ENCODE results near the gene MPO. TPM values are rescaled to one million over a fixed set of nuclear protein-coding genes. Genes with fewer than 3 reads are reported as not detected.

Gene MPO
- total and polyA plus RNA-seq, 2 of the 4 experiments (the other 2 are of a cell fraction): not detected

GRCh38 chr17:58264407-58265103 lies 16.2 kb downstream of the MPO start:
- TF ChIP-seq, protein P1, sequence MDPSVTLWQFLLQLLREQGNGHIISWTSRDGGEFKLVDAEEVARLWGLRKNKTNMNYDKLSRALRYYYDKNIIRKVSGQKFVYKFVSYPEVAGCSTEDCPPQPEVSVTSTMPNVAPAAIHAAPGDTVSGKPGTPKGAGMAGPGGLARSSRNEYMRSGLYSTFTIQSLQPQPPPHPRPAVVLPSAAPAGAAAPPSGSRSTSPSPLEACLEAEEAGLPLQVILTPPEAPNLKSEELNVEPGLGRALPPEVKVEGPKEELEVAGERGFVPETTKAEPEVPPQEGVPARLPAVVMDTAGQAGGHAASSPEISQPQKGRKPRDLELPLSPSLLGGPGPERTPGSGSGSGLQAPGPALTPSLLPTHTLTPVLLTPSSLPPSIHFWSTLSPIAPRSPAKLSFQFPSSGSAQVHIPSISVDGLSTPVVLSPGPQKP (IDR thresholded peaks at IDR 0.05; ENCODE audit: borderline replicate concordance, low read depth, low read length): no peak
- TF ChIP-seq CHD1 (IDR thresholded peaks at IDR 0.05; ENCODE audit: low read depth, low read length): no peak
- TF ChIP-seq MXI1 (IDR thresholded peaks at IDR 0.05; ENCODE audit: borderline replicate concordance, low read depth, low read length): no peak
- TF ChIP-seq RAD21 (IDR thresholded peaks at IDR 0.05; ENCODE audit: low read length): no peak
- TF ChIP-seq, protein P2, sequence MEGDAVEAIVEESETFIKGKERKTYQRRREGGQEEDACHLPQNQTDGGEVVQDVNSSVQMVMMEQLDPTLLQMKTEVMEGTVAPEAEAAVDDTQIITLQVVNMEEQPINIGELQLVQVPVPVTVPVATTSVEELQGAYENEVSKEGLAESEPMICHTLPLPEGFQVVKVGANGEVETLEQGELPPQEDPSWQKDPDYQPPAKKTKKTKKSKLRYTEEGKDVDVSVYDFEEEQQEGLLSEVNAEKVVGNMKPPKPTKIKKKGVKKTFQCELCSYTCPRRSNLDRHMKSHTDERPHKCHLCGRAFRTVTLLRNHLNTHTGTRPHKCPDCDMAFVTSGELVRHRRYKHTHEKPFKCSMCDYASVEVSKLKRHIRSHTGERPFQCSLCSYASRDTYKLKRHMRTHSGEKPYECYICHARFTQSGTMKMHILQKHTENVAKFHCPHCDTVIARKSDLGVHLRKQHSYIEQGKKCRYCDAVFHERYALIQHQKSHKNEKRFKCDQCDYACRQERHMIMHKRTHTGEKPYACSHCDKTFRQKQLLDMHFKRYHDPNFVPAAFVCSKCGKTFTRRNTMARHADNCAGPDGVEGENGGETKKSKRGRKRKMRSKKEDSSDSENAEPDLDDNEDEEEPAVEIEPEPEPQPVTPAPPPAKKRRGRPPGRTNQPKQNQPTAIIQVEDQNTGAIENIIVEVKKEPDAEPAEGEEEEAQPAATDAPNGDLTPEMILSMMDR (conservative IDR thresholded peaks at IDR 0.05; ENCODE audit: low read depth, low read length): no peak
- TF ChIP-seq FOS (IDR thresholded peaks at IDR 0.05; ENCODE audit: low read depth, low read length): no peak
- Histone ChIP-seq H3K4me1 (ENCODE audit: control insufficient read depth, insufficient read depth, low read length) (no peaks in the 10 kb centered on the region), H4K20me1 (ENCODE audit: insufficient read depth, low read length) (no peaks in the 10 kb centered on the region), H3K9me3 (ENCODE audit: control insufficient read depth, insufficient read depth, low read length) (no peaks in the 10 kb centered on the region), H3K27ac (ENCODE audit: insufficient read depth, low read length) (no peak overlapping the region), H3K4me2 (ENCODE audit: low read depth, low read length) (no peak overlapping the region), H3K79me1 (ENCODE audit: low read depth in 1 of 2, low read length in 2 of 2) (no peaks in the 10 kb centered on the region), H3K18ac (ENCODE audit: low read depth, low read length) (no peak overlapping the region), H3K56ac (ENCODE audit: extremely low read depth, insufficient read depth, low read length) (no peak overlapping the region), H3K4ac (ENCODE audit: low read depth, low read length) (no peak overlapping the region), H3K4me3 (ENCODE audit: insufficient read depth, low read depth, low read length) (no peak overlapping the region), H3K14ac (replicated peaks; ENCODE audit: low read depth, low read length) (no peak overlapping the region), H2BK20ac (ENCODE audit: low read depth, low read length) (no peak overlapping the region), H2AK5ac (ENCODE audit: low read depth, low read length) (no peak overlapping the region), H2BK5ac (ENCODE audit: low read depth, low read length, poor library complexity, severe bottlenecking) (no peak overlapping the region), H3K9me1 (ENCODE audit: insufficient read depth, low read length) (no peaks in the 10 kb centered on the region), H3K36me3 (ENCODE audit: control insufficient read depth, insufficient read depth, low read length) (no peaks in the 10 kb centered on the region), H3K9ac (ENCODE audit: low read depth, low read length) (no peak overlapping the region), H2BK120ac (ENCODE audit: low read depth, low read length) (no peak overlapping the region), H3K23ac (ENCODE audit: low read depth, low read length) (no peak overlapping the region), H4K5ac (ENCODE audit: low read depth, low read length) (no peak overlapping the region), H3K27me3 (ENCODE audit: control insufficient read depth, insufficient read depth, low read length) (peaks cover 4% of the 10 kb centered on the region), H2BK15ac (ENCODE audit: low read depth, low read length) (no peak overlapping the region), H4K8ac (ENCODE audit: low read depth in 2 of 2, low read length in 2 of 2) (no peak overlapping the region), H2AFZ (replicated peaks; ENCODE audit: low read length, poor library complexity) (no peak overlapping the region), H2AK9ac (replicated peaks; ENCODE audit: low read depth, low read length, poor library complexity) (no peak overlapping the region), H4K91ac (ENCODE audit: insufficient read depth, low read depth, low read length) (no peak overlapping the region)
- no peak for DNase-seq
- BruUV-seq (replicated peaks): no TSS peak
- in situ Hi-C loops (cut with MboI; ENCODE audit: low sequenced_read_pairs): no loop called here
- POLR2A ChIA-PET (ENCODE audit: unreplicated experiment): no interaction called here
- CTCF ChIA-PET: interaction anchor here (1.0 kb wide), 1 partner anchor 15 kb away, joined by 3 read pairs; no protein-coding TSS in a partner anchor
- dilution Hi-C loops (cut with HindIII; ENCODE audit: low sequenced_read_pairs, unreplicated experiment): no loop called here
- WGBS, 2 experiments (ENCODE audit: extremely low coverage in 2 of 2, insufficient read length in 1 of 2): no CpG with 5 or more reads among the region's 6 CpGs
- intact Hi-C loops (cut with micrococcal nuclease): no loop called here
- no peak for ATAC-seq (ENCODE audit: low read depth)
